ENCODE measurements around the gene CCDC187.

CCDC187 gene

GRCh38 chr9:136311051-136312008, 7.4 kb upstream of the CCDC187 start:
- no peak for DNase-seq

GRCh38 chr9:136310273-136311030, 6.6 kb upstream of the CCDC187 start:
- no peak for DNase-seq

DNA sequence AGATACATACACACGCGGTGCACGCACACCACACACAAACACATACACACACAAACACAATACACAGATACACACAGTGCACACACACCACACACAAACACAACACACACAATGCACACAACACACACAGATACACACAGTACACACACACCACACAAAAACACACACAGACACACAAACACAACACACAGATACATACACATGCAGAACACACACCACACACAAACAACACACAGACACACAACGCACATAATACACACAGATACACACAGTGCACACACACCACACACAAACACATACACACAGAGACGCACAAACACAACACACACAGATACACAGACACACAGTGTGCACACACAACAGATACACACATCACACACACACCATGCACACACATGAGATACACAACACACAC, 5.9 kb upstream of the CCDC187 start:
- DNase-seq = no peak

DNA sequence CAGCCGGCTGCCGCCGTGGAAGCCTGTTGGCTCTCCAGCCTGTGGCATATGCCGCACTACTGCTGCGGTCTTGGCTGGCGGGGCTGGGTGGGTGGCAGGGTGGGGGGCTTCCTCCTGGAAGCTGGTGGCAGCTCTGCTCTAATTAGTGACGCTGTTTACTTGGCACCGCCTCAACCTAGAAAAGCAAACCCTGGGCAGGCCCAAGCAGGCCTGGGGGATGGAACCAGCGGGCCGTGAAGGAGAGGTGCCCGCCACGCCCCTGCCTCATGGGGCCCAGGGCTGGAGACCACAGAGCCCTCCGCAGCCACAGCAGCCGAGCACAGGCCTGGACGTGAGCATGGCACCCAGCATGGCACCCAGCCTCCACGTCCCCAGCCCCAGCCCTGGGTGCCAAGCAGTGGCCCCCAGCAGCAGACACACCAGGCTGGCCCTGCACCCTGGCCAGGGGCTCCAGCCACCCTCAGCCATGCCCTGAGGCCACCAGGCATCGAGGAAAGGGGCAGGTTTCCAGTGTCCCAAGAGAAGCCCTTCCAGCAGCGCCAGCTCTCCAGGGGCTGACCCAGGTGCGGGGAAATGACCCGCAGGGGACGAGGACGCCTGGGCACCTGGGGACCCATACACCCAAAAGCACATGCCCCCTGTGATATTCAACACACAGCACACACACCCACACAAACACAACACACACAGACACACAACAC, 5.4 kb upstream of the CCDC187 start:
- DNase-seq = no peak

DNA sequence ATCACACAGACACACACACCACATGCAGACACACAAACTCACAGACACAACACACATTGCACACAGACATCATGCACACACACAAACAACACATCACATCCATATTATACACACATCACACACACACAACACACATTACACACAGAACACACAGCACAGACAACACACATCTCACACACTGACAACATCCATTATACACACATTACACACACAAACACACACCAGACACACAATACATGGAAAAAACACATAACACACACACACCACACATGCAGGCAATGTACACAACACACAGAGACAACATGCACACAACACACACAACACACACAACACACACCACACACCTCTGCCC, 4.8 kb upstream of the CCDC187 start:
- DNase-seq = no peak

DNA sequence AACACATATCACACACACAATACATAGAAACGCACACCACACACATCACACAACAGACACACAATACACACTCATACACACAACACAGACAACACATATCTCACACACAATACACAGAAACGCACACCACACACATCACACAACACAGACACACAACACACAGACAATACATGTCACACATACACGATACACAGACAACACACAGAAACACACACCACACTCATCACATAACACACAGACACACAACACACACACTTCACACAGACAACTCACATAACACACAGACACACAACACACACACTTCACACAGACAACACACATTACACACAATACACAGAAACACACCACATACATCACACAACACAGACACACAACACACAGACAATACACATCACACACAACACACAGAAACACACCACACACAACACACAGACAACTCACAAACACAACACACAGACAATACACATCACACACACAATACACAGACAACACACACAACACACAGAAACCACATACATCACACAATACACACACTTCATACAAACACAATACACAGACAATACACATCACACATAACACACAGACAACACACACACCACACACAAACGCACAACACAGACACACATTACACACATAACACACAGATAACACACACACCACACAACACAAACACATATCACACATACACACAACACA, 4.3 kb upstream of the CCDC187 start:
- no peak for DNase-seq

GRCh38 chr9:136307215-136307750, 3.4 kb upstream of the CCDC187 start:
- DNase-seq = no peak

DNA sequence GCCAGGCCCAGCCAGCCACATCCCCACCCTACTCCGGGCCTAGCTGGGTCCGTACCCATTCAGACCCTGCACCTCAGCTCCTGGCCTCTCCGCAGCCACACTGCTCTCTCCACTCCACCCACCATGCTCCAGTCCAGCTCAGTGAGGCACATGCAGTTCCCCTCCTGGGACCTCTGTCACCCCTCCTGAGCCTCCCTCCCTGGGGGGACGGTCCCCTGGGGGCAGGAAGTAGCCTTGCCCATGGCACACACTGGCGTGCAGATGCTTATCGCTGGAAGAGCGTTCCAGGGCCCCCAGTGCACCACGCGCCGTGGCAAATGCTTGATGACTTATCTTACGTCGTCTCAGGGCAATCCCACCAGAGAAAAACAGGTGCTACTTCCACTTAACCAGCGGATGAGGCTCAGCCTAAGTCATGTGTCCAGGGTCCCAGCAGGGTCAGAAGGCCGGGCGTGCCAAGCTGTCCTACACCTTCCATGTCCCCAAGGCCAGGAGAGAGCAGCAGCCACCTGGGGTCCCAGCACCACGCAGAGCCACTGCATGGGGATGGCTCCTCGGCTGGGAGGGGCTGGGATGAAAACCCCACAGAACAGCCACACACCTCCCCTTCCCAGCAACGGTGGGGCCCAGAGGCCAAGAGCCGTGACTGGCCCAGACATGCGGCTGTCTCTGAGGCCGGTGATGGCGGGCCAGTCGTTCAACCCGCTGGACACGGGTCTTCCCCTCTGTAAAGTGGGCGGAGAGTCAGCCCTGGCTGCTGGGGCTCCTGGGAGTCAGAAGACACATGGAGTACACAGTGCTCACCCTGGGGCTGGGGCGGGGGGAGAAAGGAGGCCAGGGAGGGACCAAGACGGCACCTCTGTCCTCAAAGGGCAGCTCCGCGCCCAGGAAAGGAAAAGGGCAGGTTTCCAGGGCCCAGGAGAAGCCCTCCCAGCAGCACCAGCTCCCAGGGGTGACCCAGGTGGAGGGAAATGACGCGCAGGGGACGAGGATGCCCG, 2.6 kb upstream of the CCDC187 start:
- no peak for DNase-seq

GRCh38 chr9:136305804-136306203, 1.9 kb upstream of the CCDC187 start:
- no peak for DNase-seq

DNA sequence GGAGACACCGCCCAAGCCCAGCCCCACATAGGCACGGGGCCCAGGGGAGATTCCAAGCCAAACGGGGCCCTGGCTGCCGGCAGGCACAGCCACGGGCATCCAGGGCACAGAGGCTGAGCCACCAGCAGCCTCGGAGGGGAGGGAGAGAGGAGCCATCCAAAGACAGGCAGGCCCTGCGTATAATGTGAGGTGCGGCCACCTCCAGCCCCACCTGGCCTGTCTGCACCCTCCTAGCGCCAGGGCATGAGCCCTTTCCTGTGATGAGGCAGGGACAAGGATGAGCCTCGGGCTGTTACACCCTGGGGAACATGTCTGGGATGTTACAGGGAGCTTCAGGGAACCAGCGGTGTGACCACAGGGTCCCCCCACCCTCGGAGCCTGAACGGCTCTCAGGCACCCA, 1.1 kb upstream of the CCDC187 start:
- no peak for DNase-seq

- DNase-seq = no peak
Measured at GRCh38 chr9:136304456-136304855, 562 bp upstream of the CCDC187 start.

DNA sequence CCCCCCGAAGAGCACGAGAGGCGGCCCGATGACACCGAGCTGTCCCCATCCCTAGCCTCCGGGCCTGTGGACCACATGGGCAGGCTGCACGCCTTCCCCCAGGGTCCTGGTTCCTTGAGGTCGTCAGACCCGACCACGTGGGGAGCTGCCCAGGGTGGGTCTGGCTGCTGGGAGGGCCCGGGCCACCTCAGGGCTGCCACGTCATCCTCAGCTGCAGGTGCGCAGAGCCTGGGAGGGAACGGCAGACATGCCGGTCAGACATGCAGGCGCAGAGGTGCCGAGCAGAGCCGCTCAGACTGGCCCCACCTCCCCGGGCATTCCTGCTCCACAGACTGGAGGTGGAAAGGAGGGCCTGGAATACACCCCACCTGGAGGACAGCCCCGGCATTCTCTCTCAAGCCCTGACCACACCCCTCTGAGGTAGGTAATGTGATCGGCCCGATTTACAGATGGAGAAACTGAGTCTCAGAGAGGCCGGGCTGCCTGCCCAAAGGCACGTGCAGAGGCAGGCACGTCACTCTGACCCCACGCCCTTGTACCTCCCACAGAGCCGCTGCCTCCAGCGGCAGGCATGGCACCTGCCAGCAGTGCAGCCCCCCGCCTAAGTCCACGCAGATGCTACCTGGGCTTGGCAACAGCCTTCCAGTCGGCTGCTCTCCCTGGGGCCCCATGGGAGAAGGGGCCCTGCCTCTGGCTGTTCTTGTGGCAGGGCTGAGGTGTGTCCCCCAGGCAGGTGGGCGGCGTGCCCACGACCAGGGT, 649 bp downstream of the CCDC187 start:
- no peak for DNase-seq

- no peak for DNase-seq
Measured at GRCh38 chr9:136302527-136302926, 1.4 kb downstream of the CCDC187 start.

DNA sequence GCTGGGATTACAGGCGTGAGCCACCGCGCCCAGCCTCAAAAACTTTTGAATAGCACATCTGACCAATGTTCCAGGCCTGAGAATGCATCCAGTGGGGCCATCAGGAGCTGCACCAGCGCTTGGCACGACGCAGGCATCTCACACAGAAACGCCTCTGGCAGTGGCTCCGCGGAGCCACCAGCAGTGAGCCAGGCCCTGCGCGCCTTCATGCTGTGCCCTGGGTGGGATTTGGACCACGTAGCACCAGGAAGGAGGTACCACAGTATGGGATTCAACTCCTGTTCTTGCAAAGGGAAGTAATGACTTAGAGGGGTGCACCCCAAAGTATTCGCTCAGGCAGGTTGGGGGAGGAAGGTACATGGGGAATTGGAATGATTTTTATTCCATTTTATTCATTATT, 3.0 kb downstream of the CCDC187 start:
- no peak for DNase-seq

DNA sequence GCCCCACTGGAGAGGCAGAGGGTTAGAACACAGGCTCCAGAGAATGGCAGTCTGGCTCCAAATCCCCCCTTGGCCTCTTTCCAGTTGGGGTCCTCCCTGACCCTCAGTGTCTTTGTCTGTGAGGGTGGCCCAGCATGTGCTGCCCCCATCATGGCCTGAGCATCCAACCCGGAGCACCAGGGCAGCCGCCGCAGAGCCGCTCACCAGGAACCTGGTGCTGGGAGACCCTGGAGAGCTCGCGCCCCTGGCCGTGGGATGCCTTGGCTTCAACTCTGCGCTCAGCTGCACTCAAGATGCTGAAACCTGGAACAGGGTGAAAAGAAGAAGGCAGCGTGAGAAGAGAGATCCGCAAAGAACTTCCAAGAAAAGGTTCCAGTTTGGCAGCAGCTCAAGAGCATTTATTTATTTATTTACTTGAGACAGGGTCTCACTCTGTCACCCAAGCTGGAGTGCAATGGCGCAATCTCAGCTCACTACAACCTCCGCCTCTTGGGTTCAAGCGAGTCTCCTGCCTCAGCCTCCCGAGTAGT, 3.8 kb downstream of the CCDC187 start:
- DNase-seq = no peak

DNA sequence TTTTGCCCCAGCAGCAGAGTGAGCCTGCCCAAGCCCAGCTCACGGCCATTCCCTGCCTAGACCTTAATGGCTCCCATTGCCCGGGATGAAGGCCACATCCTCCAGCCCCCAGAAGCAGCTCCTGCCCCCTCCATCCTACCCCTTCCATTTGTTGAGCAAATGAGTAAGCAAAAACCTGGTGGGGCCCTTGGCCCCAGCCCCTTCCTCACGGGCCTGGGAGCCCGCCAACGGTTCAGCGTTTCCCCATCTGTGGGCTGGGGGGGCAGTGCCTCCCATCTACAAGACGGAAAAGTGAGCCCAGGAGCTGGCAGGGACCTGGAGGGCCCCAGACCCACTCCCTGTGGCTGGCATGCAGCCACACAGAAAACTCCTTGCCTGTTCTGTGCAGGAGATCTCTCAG, 4.4 kb downstream of the CCDC187 start:
- DNase-seq = no peak

- DNase-seq = no peak
Measured at GRCh38 chr9:136299116-136299515, 4.8 kb downstream of the CCDC187 start.

GRCh38 chr9:136297766-136298735, 5.8 kb downstream of the CCDC187 start:
- no peak for DNase-seq
